DND-41 (cell line): ENCODE measurements around the gene SIRPD.

Experiments
- ATAC-seq: fragments of 200-7000 bp; cut with Tn5 transposase; 3 replicates; pipeline ENCODE4 v1.9.1; 2021; ENCODE audit warnings: low read depth; ENCODE audit not compliant: insufficient read depth
- DNase-seq: peaks from one replicate; pipeline ENCODE4 v3.0.0-alpha.2; 2020
- H2AFZ ChIP-seq: 2 replicates; pipeline ENCODE4 v1.6.0; 2012; ENCODE audit warnings: low read depth, low read length
- H3K27ac ChIP-seq: 2 replicates; pipeline ENCODE4 v1.5.1; 2012; ENCODE audit warnings: low read length, inconsistent platforms
- H3K27me3 ChIP-seq: fragments of 200-600 bp; sonication (generic); 2 replicates; pipeline ENCODE4 v1.6.0; 2012; ENCODE audit warnings: low read length, mild to moderate bottlenecking, inconsistent platforms; ENCODE audit not compliant: insufficient read depth, poor library complexity
- H3K36me3 ChIP-seq: 2 replicates; pipeline ENCODE4 v1.5.1; 2012; ENCODE audit warnings: low read length, inconsistent platforms; ENCODE audit not compliant: insufficient read depth
- H3K4me1 ChIP-seq: 2 replicates; pipeline ENCODE4 v1.5.1; 2012; ENCODE audit warnings: mild to moderate bottlenecking, low read length; ENCODE audit not compliant: insufficient read depth
- H3K4me2 ChIP-seq: 2 replicates; pipeline ENCODE4 v1.6.0; 2012; ENCODE audit warnings: mild to moderate bottlenecking, moderate library complexity, low read length, inconsistent platforms; ENCODE audit not compliant: insufficient read depth
- H3K4me3 ChIP-seq, 2 experiments: fragments of 200-600 bp in 1 of 2; shearing (Covaris generic) in 1 of 2; 2 replicates each; pipeline ENCODE4 v1.5.1; 2012 to 2016; ENCODE audit warnings: inconsistent platforms in 2 of 2, low read length in 2 of 2, mild to moderate bottlenecking in 2 of 2, low read depth in 1 of 2, moderate library complexity in 1 of 2
- H3K79me2 ChIP-seq: 2 replicates; pipeline ENCODE4 v1.6.0; 2012; ENCODE audit warnings: low read length, inconsistent platforms; ENCODE audit not compliant: insufficient read depth
- H3K9ac ChIP-seq: 2 replicates; pipeline ENCODE4 v1.6.0; 2012; ENCODE audit warnings: low read depth, mild to moderate bottlenecking, inconsistent platforms, low read length, moderate library complexity
- H3K9me3 ChIP-seq: 2 replicates; pipeline ENCODE4 v1.5.1; 2012; ENCODE audit warnings: low read length, moderate library complexity, mild to moderate bottlenecking, inconsistent platforms; ENCODE audit not compliant: insufficient read depth, severe bottlenecking
- H4K20me1 ChIP-seq: 2 replicates; pipeline ENCODE4 v1.6.0; 2012; ENCODE audit warnings: low read length; ENCODE audit not compliant: insufficient read depth
- CTCF ChIP-seq: IDR thresholded peaks from 2 replicates; pipeline ENCODE4 v1.5.1; 2012; ENCODE audit warnings: borderline replicate concordance, low read length, moderate library complexity, mild to moderate bottlenecking; ENCODE audit not compliant: poor library complexity, severe bottlenecking; ENCODE audit errors: extremely low read depth
- EZH2 ChIP-seq: IDR thresholded peaks from 3 replicates; pipeline ENCODE4 v1.6.1; 2012; ENCODE audit warnings: borderline replicate concordance, low read depth, mild to moderate bottlenecking, moderate library complexity, low read length, inconsistent platforms; ENCODE audit not compliant: severe bottlenecking

SIRPD gene

GRCh38 chr20:1566701-1567100 lies 9.2 kb upstream of the SIRPD start:
- H3K36me3 ChIP-seq: no peaks in the 10 kb centered on the region
- no peak overlapping the region for H3K4me3 ChIP-seq
- H3K9ac ChIP-seq: no peak overlapping the region
- no peaks in the 10 kb centered on the region for H3K27me3 ChIP-seq
- DNase-seq (no peak), ATAC-seq (no peak)
- H3K4me1 ChIP-seq: peaks cover 14% of the 10 kb centered on the region
- H3K79me2 ChIP-seq: no peaks in the 10 kb centered on the region
- H3K4me2 ChIP-seq: no peak overlapping the region
- H2AFZ ChIP-seq: no peak overlapping the region
- no peaks in the 10 kb centered on the region for H4K20me1 ChIP-seq
- no peaks in the 10 kb centered on the region for H3K9me3 ChIP-seq
- TF ChIP-seq CTCF (no peak), EZH2 (no peak)
- no peak overlapping the region for H3K27ac ChIP-seq

DNA sequence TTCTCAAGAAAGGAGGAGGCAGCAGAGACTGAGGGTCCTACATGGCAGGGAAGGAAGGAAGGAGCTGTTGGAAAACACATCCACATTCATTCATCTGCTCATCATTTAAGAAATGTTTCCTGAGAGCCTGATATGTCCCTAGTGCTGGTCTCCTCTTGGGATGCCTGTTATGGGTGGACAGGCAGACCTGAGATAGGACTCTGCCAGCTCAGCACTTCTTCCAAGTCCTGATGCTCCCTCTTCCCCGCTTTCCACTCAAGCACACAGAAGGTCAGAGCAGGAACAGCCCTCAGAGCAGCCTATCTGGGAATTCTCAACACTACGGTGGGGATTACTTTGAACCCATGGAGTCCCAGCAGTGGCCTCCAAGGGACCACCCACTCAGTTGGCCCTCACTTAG lies 8.0 kb upstream of the SIRPD start:
- no peak overlapping the region for H3K27ac ChIP-seq
- H3K9ac ChIP-seq: no peak overlapping the region
- no peak overlapping the region for H3K4me2 ChIP-seq
- TF ChIP-seq EZH2 (no peak), CTCF (no peak)
- H3K36me3 ChIP-seq: no peaks in the 10 kb centered on the region
- ATAC-seq: no peak
- H4K20me1 ChIP-seq: no peaks in the 10 kb centered on the region
- no peaks in the 10 kb centered on the region for H3K9me3 ChIP-seq
- no peak overlapping the region for H2AFZ ChIP-seq
- H3K4me1 ChIP-seq: peaks cover 14% of the 10 kb centered on the region
- H3K79me2 ChIP-seq: no peaks in the 10 kb centered on the region
- H3K27me3 ChIP-seq: no peaks in the 10 kb centered on the region
- DNase-seq: no peak
- no peak overlapping the region for H3K4me3 ChIP-seq

GRCh38 chr20:1563598-1563997 lies 6.1 kb upstream of the SIRPD start:
- Histone ChIP-seq H3K36me3 (no peaks in the 10 kb centered on the region), H3K4me2 (no peak overlapping the region), H3K9me3 (no peaks in the 10 kb centered on the region), H2AFZ (no peak overlapping the region), H3K27ac (no peak overlapping the region), H3K27me3 (no peaks in the 10 kb centered on the region), H4K20me1 (no peaks in the 10 kb centered on the region), H3K79me2 (no peaks in the 10 kb centered on the region), H3K4me3 (no peak overlapping the region), H3K4me1 (peaks cover 14% of the 10 kb centered on the region), H3K9ac (no peak overlapping the region)
- ATAC-seq (no peak), DNase-seq (no peak)
- no peak for TF ChIP-seq CTCF

DNA sequence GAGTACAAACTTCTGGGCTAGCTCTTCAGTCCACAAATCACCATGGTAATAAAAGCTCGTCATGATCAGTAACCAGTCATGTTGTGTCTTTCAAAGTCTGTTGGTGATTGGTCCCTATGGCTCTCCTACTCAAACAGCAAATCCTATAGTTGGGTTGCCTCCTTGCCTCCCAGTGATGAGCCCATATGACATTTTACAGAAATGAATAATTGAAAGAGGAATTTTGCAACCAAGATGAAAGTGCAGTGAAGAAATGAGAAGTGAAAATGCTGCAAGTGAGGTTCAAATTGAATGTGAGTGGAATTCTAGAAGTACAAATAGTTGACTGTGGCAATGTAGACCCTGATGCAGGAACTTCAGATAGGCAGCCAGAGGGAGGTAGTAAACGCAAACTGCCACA lies 5.1 kb upstream of the SIRPD start:
- no peak for TF ChIP-seq CTCF
- TF ChIP-seq EZH2: no peak
- DNase-seq (no peak), ATAC-seq (no peak)
- no peak overlapping the region for H2AFZ ChIP-seq
- H3K4me2 ChIP-seq: no peak overlapping the region
- no peaks in the 10 kb centered on the region for H3K27me3 ChIP-seq
- H3K4me3 ChIP-seq: no peak overlapping the region
- H3K4me1 ChIP-seq: peaks cover 14% of the 10 kb centered on the region
- H3K79me2 ChIP-seq: no peaks in the 10 kb centered on the region
- H3K27ac ChIP-seq: no peak overlapping the region; the same call in 1 of the 2 replicates
- no peaks in the 10 kb centered on the region for H3K9me3 ChIP-seq
- H4K20me1 ChIP-seq: no peaks in the 10 kb centered on the region
- no peak overlapping the region for H3K9ac ChIP-seq
- no peaks in the 10 kb centered on the region for H3K36me3 ChIP-seq
